Endothelial cell (in vitro differentiated cells): ENCODE data around the gene CAPN9. TPM values are rescaled to one million over a fixed set of nuclear protein-coding genes. Genes with fewer than 3 reads are reported as not detected.

Source experiments
- DNase-seq: peaks from one replicate; pipeline ENCODE4 v3.0.0; 2021; ENCODE audit warnings: low spot score
- H3K27ac Mint-ChIP-seq: one replicate; pipeline ENCODE4 v1.8.0; 2021; ENCODE audit warnings: mixed read lengths, inconsistent platforms; ENCODE audit not compliant: unreplicated experiment
- H3K27me3 Mint-ChIP-seq: one replicate; pipeline ENCODE4 v1.8.0; 2021; ENCODE audit warnings: mild to moderate bottlenecking, moderate library complexity, mixed read lengths, inconsistent platforms; ENCODE audit not compliant: unreplicated experiment
- H3K36me3 Mint-ChIP-seq: one replicate; pipeline ENCODE4 v1.8.0; 2021; ENCODE audit warnings: mild to moderate bottlenecking, low read depth, mixed read lengths, inconsistent platforms; ENCODE audit not compliant: unreplicated experiment
- H3K4me1 Mint-ChIP-seq: one replicate; pipeline ENCODE4 v1.8.0; 2021; ENCODE audit warnings: mild to moderate bottlenecking, mixed read lengths, inconsistent platforms; ENCODE audit not compliant: unreplicated experiment
- H3K4me3 Mint-ChIP-seq: one replicate; pipeline ENCODE4 v1.8.0; 2021; ENCODE audit warnings: mild to moderate bottlenecking, mixed read lengths, inconsistent platforms; ENCODE audit not compliant: unreplicated experiment
- H3K9me3 Mint-ChIP-seq: one replicate; pipeline ENCODE4 v1.8.0; 2021; ENCODE audit warnings: mixed read lengths, inconsistent platforms; ENCODE audit not compliant: unreplicated experiment
- total RNA-seq: library from RNA; stranded (reverse); fragmentation: NEBNext Ultra II Directional; extraction: Animal tissue kit (Norgen Biotek cat#: 25700); gene quantifications from one replicate; pipeline ENCODE4 v1.2.1, GENCODE V29; 2021; ENCODE audit not compliant: unreplicated experiment
- TF ChIP-seq, protein P1 (sequence below): fragments of 200-600 bp; sonication (generic); IDR thresholded peaks from one replicate; pipeline ENCODE4 v1.5.0; 2021; ENCODE audit warnings: antibody characterized with exemption; ENCODE audit not compliant: unreplicated experiment

Gene CAPN9
- total RNA-seq, 1 donor from 2014 or later: not detected

GRCh38 chr1:230833511-230833910 is 86.3 kb downstream of the CAPN9 start:
- no peak for DNase-seq
- H3K9me3 Mint-ChIP-seq: no peaks in the 10 kb centered on the region
- H3K27ac Mint-ChIP-seq: no peak overlapping the region
- TF ChIP-seq, protein P1, sequence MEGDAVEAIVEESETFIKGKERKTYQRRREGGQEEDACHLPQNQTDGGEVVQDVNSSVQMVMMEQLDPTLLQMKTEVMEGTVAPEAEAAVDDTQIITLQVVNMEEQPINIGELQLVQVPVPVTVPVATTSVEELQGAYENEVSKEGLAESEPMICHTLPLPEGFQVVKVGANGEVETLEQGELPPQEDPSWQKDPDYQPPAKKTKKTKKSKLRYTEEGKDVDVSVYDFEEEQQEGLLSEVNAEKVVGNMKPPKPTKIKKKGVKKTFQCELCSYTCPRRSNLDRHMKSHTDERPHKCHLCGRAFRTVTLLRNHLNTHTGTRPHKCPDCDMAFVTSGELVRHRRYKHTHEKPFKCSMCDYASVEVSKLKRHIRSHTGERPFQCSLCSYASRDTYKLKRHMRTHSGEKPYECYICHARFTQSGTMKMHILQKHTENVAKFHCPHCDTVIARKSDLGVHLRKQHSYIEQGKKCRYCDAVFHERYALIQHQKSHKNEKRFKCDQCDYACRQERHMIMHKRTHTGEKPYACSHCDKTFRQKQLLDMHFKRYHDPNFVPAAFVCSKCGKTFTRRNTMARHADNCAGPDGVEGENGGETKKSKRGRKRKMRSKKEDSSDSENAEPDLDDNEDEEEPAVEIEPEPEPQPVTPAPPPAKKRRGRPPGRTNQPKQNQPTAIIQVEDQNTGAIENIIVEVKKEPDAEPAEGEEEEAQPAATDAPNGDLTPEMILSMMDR: no peak
- H3K4me3 Mint-ChIP-seq: no peak overlapping the region
- H3K36me3 Mint-ChIP-seq: peaks cover 4% of the 10 kb centered on the region
- no peaks in the 10 kb centered on the region for H3K4me1 Mint-ChIP-seq
- no peaks in the 10 kb centered on the region for H3K27me3 Mint-ChIP-seq

GRCh38 chr1:230834292-230834691 is 87.1 kb downstream of the CAPN9 start:
- Mint-ChIP-seq H3K4me1 (no peaks in the 10 kb centered on the region), H3K9me3 (no peaks in the 10 kb centered on the region), H3K27ac (no peak overlapping the region), H3K27me3 (no peaks in the 10 kb centered on the region), H3K4me3 (no peak overlapping the region), H3K36me3 (peaks cover 4% of the 10 kb centered on the region)
- no peak for DNase-seq
- TF ChIP-seq, protein P1: no peak

DNA sequence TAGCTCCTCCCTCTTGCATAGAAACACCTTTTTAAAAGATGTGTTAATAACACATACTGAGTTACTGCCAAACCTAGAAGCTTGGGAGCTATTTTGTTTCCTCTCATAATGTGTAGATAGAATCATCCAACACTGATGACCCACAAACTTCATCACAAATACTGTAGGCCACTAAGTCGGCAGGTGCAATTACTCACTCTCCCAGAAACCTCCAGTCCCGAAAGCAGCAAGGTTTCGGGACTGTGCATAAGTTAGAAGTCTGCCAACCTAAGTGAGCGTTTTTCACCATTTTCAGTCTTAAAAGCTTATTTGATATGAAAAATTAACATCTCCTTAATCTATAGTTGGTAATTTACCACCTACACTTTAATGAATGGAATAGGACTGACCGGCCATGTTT is 89.2 kb downstream of the CAPN9 start:
- no peak for DNase-seq
- H3K4me3 Mint-ChIP-seq: no peak overlapping the region
- peaks cover 7% of the 10 kb centered on the region for H3K36me3 Mint-ChIP-seq
- H3K4me1 Mint-ChIP-seq: no peaks in the 10 kb centered on the region
- no peak overlapping the region for H3K27ac Mint-ChIP-seq
- H3K27me3 Mint-ChIP-seq: no peaks in the 10 kb centered on the region
- TF ChIP-seq, protein P1: no peak
- no peaks in the 10 kb centered on the region for H3K9me3 Mint-ChIP-seq

- Mint-ChIP-seq H3K36me3 (peaks cover 8% of the 10 kb centered on the region), H3K27me3 (no peaks in the 10 kb centered on the region), H3K27ac (no peak overlapping the region), H3K4me3 (no peak overlapping the region), H3K4me1 (no peaks in the 10 kb centered on the region), H3K9me3 (no peaks in the 10 kb centered on the region)
- TF ChIP-seq, protein P1: no peak
- no peak for DNase-seq
These were observed 89.6 kb downstream of the CAPN9 start for GRCh38 chr1:230836793-230837192.

DNA sequence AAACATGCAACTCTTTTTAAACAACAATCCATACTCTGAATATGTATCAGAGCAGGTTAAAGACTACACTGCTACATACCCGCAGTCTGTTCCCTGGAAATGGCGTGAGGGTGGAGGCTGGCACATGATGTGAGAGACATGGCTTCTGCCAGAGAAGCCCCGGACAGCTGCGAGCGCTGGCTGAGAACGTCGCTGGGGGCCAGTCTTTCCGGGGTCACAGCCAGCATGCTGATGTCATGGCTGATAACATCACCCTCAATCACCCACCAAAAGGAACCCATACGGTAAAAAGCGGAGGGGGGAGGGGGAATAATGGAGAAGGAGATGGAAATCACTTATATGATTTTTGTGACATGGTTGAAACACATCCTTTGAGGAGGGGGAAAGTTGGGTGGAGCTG is 92.0 kb downstream of the CAPN9 start:
- Mint-ChIP-seq H3K4me3 (no peak overlapping the region), H3K4me1 (no peaks in the 10 kb centered on the region), H3K27me3 (peaks cover 4% of the 10 kb centered on the region), H3K36me3 (peaks cover 15% of the 10 kb centered on the region), H3K27ac (no peak overlapping the region), H3K9me3 (no peaks in the 10 kb centered on the region)
- no peak for DNase-seq
- TF ChIP-seq, protein P1: no peak
